HL-60 (cell line): ENCODE measurements around the gene HSBP1.

Experiments used
- POLR2AphosphoS5 ChIP-seq: IDR thresholded peaks from 2 replicates; pipeline ENCODE4 v1.6.1; 2012; ENCODE audit warnings: low read depth
- REST ChIP-seq: IDR thresholded peaks from 2 replicates; pipeline ENCODE4 v1.6.1; 2012; ENCODE audit warnings: low read depth; ENCODE audit not compliant: insufficient replicate concordance
- TF ChIP-seq, protein P1 (sequence below): IDR thresholded peaks from one replicate; pipeline ENCODE4 v1.5.1; 2011; ENCODE audit warnings: low read length, control low read depth, inconsistent platforms; ENCODE audit not compliant: insufficient read depth

GRCh38 chr16:83818276-83818675, 10.5 kb downstream of the HSBP1 start:
- TF ChIP-seq, protein P1, sequence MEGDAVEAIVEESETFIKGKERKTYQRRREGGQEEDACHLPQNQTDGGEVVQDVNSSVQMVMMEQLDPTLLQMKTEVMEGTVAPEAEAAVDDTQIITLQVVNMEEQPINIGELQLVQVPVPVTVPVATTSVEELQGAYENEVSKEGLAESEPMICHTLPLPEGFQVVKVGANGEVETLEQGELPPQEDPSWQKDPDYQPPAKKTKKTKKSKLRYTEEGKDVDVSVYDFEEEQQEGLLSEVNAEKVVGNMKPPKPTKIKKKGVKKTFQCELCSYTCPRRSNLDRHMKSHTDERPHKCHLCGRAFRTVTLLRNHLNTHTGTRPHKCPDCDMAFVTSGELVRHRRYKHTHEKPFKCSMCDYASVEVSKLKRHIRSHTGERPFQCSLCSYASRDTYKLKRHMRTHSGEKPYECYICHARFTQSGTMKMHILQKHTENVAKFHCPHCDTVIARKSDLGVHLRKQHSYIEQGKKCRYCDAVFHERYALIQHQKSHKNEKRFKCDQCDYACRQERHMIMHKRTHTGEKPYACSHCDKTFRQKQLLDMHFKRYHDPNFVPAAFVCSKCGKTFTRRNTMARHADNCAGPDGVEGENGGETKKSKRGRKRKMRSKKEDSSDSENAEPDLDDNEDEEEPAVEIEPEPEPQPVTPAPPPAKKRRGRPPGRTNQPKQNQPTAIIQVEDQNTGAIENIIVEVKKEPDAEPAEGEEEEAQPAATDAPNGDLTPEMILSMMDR, result no peak
- TF ChIP-seq POLR2AphosphoS5 (no peak), REST (no peak)
